ENCODE data around the gene LY6G5C. TPM values are rescaled to one million over a fixed set of nuclear protein-coding genes. Genes with fewer than 3 reads are reported as not detected.

The LY6G5C gene
- total and polyA plus RNA-seq, 2 donors (not counting 1 experiment from before 2014, with no cell fraction given), result 0.76 to 3.4 TPM

DNA sequence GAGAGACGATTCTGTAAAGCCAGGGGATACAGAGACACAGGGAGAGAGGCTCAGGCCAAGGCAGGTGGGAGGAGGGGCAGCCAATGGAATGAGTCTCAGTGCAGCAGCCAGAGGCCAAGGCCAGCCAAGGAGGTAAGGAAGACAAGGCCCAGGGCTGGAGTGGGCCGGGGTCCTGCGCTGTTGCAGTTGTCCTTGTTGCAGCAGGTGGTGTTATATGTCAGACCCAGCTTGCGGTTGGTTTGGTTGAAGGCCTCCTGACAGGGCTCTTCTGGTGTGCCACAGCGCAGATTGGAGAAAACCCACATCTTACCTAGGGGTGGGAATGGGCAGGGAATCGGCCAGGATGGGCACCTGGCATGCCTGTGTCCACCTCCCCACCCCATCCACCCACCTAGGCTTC, 38.1 kb upstream of the LY6G5C start:
- Histone ChIP-seq H3K79me2 (ENCODE audit: control insufficient read depth, insufficient read depth, low read length) (no peaks in the 10 kb centered on the region), H3K27ac (ENCODE audit: low read length in 2 of 2) (no peak overlapping the region), H3K9ac (ENCODE audit: low read length) (no peak overlapping the region), H3K4me1 (ENCODE audit: control insufficient read depth in 2 of 2, insufficient read depth in 2 of 2, low read length in 2 of 2) (peaks cover 7 to 12% of the 10 kb centered on the region in 2 donors), H3K36me3 (replicated peaks in 1 of 2; ENCODE audit: control extremely low read depth in 1 of 2, control insufficient read depth in 1 of 2, extremely low read depth in 1 of 2, insufficient read depth in 2 of 2, low read length in 1 of 2) (no peaks in the 10 kb centered on the region), H3K27me3 (replicated peaks in 1 of 4; ENCODE audit: control extremely low read depth in 1 of 4, control insufficient read depth in 3 of 4, insufficient read depth in 4 of 4, low read length in 3 of 4) (no peaks in the 10 kb centered on the region), H2AFZ (ENCODE audit: insufficient read depth, low read depth, low read length, poor library complexity, severe bottlenecking) (no peak overlapping the region), H4K20me1 (ENCODE audit: control insufficient read depth, insufficient read depth, low read length, poor library complexity, severe bottlenecking) (no peaks in the 10 kb centered on the region), H3K4me3 (ENCODE audit: control extremely low read depth in 1 of 5, extremely low read depth in 1 of 5, insufficient read depth in 1 of 5, low read depth in 2 of 5, low read length in 4 of 5) (no peak overlapping the region), H3K9me3 (ENCODE audit: control extremely low read depth in 1 of 3, control insufficient read depth in 2 of 3, insufficient read depth in 1 of 3, low read length in 2 of 3) (no peaks in the 10 kb centered on the region), H3K4me2 (replicated peaks; ENCODE audit: low read depth, low read length, poor library complexity, severe bottlenecking) (no peak overlapping the region)
- Mint-ChIP-seq H3K4me1 (peaks cover 12% of the 10 kb centered on the region), H3K4me3 (no peak overlapping the region), H3K27me3 (no peaks in the 10 kb centered on the region), H3K27ac (no peak overlapping the region), H3K9me3 (ENCODE audit: insufficient read depth) (no peaks in the 10 kb centered on the region)
- DNase-seq (no peak), ATAC-seq (ENCODE audit: low read depth) (no peak)
- 94% methylated on average over 6 of the region's 6 CpGs for WGBS (ENCODE audit: insufficient coverage)
- intact Hi-C loops (cut with micrococcal nuclease), result no loop called here
- CTCF ChIA-PET, result no interaction called here
- TF ChIP-seq, protein P1, sequence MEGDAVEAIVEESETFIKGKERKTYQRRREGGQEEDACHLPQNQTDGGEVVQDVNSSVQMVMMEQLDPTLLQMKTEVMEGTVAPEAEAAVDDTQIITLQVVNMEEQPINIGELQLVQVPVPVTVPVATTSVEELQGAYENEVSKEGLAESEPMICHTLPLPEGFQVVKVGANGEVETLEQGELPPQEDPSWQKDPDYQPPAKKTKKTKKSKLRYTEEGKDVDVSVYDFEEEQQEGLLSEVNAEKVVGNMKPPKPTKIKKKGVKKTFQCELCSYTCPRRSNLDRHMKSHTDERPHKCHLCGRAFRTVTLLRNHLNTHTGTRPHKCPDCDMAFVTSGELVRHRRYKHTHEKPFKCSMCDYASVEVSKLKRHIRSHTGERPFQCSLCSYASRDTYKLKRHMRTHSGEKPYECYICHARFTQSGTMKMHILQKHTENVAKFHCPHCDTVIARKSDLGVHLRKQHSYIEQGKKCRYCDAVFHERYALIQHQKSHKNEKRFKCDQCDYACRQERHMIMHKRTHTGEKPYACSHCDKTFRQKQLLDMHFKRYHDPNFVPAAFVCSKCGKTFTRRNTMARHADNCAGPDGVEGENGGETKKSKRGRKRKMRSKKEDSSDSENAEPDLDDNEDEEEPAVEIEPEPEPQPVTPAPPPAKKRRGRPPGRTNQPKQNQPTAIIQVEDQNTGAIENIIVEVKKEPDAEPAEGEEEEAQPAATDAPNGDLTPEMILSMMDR (IDR thresholded peaks at IDR 0.05), result no peak
- TF ChIP-seq EZH2 (IDR thresholded peaks at IDR 0.05; ENCODE audit: borderline replicate concordance, insufficient read depth, low read depth, low read length, poor library complexity, severe bottlenecking), result no peak
- POLR2A ChIA-PET, result no interaction called here

DNA sequence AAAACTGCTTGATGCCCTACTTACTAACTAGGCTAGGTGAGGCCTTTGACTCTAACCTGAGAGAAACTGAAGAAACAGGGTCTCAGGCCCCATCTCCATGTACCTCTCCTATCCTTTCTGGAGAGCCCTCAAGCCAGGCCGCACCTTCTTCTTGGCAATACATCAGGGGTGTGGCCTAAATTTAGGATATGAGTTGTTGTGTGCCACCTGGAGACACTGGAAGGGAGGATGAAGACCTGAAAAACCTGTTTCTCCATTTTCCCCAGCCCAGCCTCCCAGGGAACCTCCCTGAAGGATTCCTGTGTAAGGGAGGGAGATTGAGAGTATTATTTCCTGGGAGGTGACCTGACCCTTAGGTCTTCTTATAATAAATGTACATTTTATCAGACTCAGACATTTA, 37.4 kb upstream of the LY6G5C start:
- intact Hi-C loops (cut with micrococcal nuclease), result no loop called here
- WGBS (ENCODE audit: insufficient coverage), result no CpG with 5 or more reads among the region's 1 CpG
- no peaks in the 10 kb centered on the region for H3K27me3 ChIP-seq (replicated peaks in 1 of 4; ENCODE audit: control extremely low read depth in 1 of 4, control insufficient read depth in 3 of 4, insufficient read depth in 4 of 4, low read length in 3 of 4)
- no peaks in the 10 kb centered on the region for H3K36me3 ChIP-seq (replicated peaks in 1 of 2; ENCODE audit: control extremely low read depth in 1 of 2, control insufficient read depth in 1 of 2, extremely low read depth in 1 of 2, insufficient read depth in 2 of 2, low read length in 1 of 2)
- H3K4me1 Mint-ChIP-seq, result peaks cover 6% of the 10 kb centered on the region
- H3K27ac Mint-ChIP-seq, result no peak overlapping the region
- no peaks in the 10 kb centered on the region for H3K9me3 Mint-ChIP-seq (ENCODE audit: insufficient read depth)
- H3K27ac ChIP-seq (ENCODE audit: low read length in 2 of 2), result no peak overlapping the region
- H3K4me3 Mint-ChIP-seq, result no peak overlapping the region
- H4K20me1 ChIP-seq (ENCODE audit: control insufficient read depth, insufficient read depth, low read length, poor library complexity, severe bottlenecking), result no peaks in the 10 kb centered on the region
- TF ChIP-seq, protein P1 (IDR thresholded peaks at IDR 0.05), result no peak
- TF ChIP-seq EZH2 (IDR thresholded peaks at IDR 0.05; ENCODE audit: borderline replicate concordance, insufficient read depth, low read depth, low read length, poor library complexity, severe bottlenecking), result no peak
- H3K79me2 ChIP-seq (ENCODE audit: control insufficient read depth, insufficient read depth, low read length), result no peaks in the 10 kb centered on the region
- POLR2A ChIA-PET, result no interaction called here
- CTCF ChIA-PET, result no interaction called here
- H3K27me3 Mint-ChIP-seq, result no peaks in the 10 kb centered on the region
- DNase-seq (no peak), ATAC-seq (ENCODE audit: low read depth) (no peak)
- peaks cover 3 to 5% of the 10 kb centered on the region in 2 donors for H3K4me1 ChIP-seq (ENCODE audit: control insufficient read depth in 2 of 2, insufficient read depth in 2 of 2, low read length in 2 of 2)
- H3K9ac ChIP-seq (ENCODE audit: low read length), result no peak overlapping the region
- no peak overlapping the region for H3K4me2 ChIP-seq (replicated peaks; ENCODE audit: low read depth, low read length, poor library complexity, severe bottlenecking)
- H3K4me3 ChIP-seq (ENCODE audit: control extremely low read depth in 1 of 5, extremely low read depth in 1 of 5, insufficient read depth in 1 of 5, low read depth in 2 of 5, low read length in 4 of 5), result no peak overlapping the region
- H3K9me3 ChIP-seq (ENCODE audit: control extremely low read depth in 1 of 3, control insufficient read depth in 2 of 3, insufficient read depth in 1 of 3, low read length in 2 of 3), result no peaks in the 10 kb centered on the region
- H2AFZ ChIP-seq (ENCODE audit: insufficient read depth, low read depth, low read length, poor library complexity, severe bottlenecking), result no peak overlapping the region

Measured in B cell (primary cell).